DOHH2 (cell line): ENCODE measurements around the gene FERMT1.

Experiments
- H3F3A ChIP-seq: fragments of 200-600 bp; sonication (generic), shearing (Covaris generic); 2 replicates; pipeline ENCODE4 v1.6.0; 2016; ENCODE audit warnings: antibody characterized with exemption, mild to moderate bottlenecking; ENCODE audit not compliant: control insufficient read depth, insufficient read depth
- H3K27ac ChIP-seq: fragments of 200-600 bp; sonication (generic); 2 replicates; pipeline ENCODE4 v1.5.1; 2014; ENCODE audit warnings: low read depth, mild to moderate bottlenecking, low read length, moderate library complexity
- H3K27me3 ChIP-seq: fragments of 200-600 bp; sonication (generic); 2 replicates; pipeline ENCODE4 v1.6.1; 2014; ENCODE audit warnings: mild to moderate bottlenecking, low read length, mixed read lengths; ENCODE audit not compliant: control insufficient read depth
- H3K36me3 ChIP-seq: fragments of 200-600 bp; sonication (generic); 2 replicates; pipeline ENCODE4 v1.6.1; 2014; ENCODE audit warnings: mild to moderate bottlenecking, low read length, moderate library complexity, mixed read lengths; ENCODE audit not compliant: control insufficient read depth
- H3K4me1 ChIP-seq: fragments of 200-600 bp; sonication (generic); 2 replicates; pipeline ENCODE4 v1.6.1; 2014; ENCODE audit warnings: mild to moderate bottlenecking, low read length, mixed read lengths; ENCODE audit not compliant: control insufficient read depth
- H3K4me2 ChIP-seq: fragments of 200-600 bp; sonication (generic); 2 replicates; pipeline ENCODE4 v1.6.0; 2014; ENCODE audit warnings: mild to moderate bottlenecking, low read length, moderate library complexity
- H3K4me3 ChIP-seq: fragments of 200-600 bp; sonication (generic); 2 replicates; pipeline ENCODE4 v1.5.1; 2014; ENCODE audit warnings: mild to moderate bottlenecking, low read length, mixed read lengths
- H3K79me2 ChIP-seq: fragments of 200-600 bp; sonication (generic); 2 replicates; pipeline ENCODE4 v1.6.1; 2014; ENCODE audit warnings: mild to moderate bottlenecking, low read length, mixed read lengths; ENCODE audit not compliant: control insufficient read depth
- H3K9me2 ChIP-seq: fragments of 200-600 bp; sonication (generic); replicated peaks from 2 replicates; pipeline ENCODE4 v1.6.1; 2014; ENCODE audit warnings: mild to moderate bottlenecking, low read length, mixed read lengths; ENCODE audit not compliant: control insufficient read depth
- H3K9me3 ChIP-seq: fragments of 200-600 bp; sonication (generic); 2 replicates; pipeline ENCODE4 v1.6.1; 2014; ENCODE audit warnings: antibody characterized with exemption, low read length, mixed read lengths; ENCODE audit not compliant: control insufficient read depth, insufficient read depth
- H4K20me1 ChIP-seq: fragments of 200-600 bp; sonication (generic); 2 replicates; pipeline ENCODE4 v1.6.0; 2014; ENCODE audit warnings: low read depth, mild to moderate bottlenecking, antibody characterized with exemption, low read length, moderate library complexity; ENCODE audit not compliant: control insufficient read depth, insufficient read depth
- EZH2phosphoT487 ChIP-seq: fragments of 200-600 bp; sonication (generic); IDR thresholded peaks from 2 replicates; pipeline ENCODE4 v1.6.1; 2017; ENCODE audit warnings: borderline replicate concordance, mild to moderate bottlenecking, antibody characterized with exemption, low read length, moderate library complexity, mixed read lengths
- TF ChIP-seq, protein P1 (sequence below): fragments of 200-600 bp; sonication (generic); IDR thresholded peaks from one replicate; pipeline ENCODE4 v1.5.1; 2014; ENCODE audit warnings: antibody characterized with exemption, mild to moderate bottlenecking, low read depth, low read length; ENCODE audit not compliant: poor library complexity, severe bottlenecking

The FERMT1 gene

DNA sequence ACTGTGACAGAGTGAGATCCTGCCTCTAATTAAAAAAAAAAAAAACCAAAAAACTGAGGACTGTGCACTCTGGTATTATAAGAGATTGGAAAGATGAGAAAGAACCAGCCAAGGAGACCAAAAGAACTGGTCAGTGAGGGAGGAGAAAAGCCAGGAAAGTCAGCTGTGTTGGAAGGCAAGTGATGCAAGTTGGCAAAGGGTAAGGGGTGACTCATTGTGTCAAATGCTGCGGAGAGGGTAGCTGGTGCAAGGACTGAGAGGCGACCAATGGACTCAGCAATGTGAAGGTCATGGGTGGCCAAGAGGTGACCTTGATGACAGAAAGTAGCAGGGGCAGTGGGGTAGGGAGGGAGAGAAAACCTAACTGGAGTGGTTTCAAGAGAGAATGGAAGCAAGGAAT lies 41.6 kb downstream of the FERMT1 start:
- TF ChIP-seq, protein P1, sequence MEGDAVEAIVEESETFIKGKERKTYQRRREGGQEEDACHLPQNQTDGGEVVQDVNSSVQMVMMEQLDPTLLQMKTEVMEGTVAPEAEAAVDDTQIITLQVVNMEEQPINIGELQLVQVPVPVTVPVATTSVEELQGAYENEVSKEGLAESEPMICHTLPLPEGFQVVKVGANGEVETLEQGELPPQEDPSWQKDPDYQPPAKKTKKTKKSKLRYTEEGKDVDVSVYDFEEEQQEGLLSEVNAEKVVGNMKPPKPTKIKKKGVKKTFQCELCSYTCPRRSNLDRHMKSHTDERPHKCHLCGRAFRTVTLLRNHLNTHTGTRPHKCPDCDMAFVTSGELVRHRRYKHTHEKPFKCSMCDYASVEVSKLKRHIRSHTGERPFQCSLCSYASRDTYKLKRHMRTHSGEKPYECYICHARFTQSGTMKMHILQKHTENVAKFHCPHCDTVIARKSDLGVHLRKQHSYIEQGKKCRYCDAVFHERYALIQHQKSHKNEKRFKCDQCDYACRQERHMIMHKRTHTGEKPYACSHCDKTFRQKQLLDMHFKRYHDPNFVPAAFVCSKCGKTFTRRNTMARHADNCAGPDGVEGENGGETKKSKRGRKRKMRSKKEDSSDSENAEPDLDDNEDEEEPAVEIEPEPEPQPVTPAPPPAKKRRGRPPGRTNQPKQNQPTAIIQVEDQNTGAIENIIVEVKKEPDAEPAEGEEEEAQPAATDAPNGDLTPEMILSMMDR, result no peak
- no peak for TF ChIP-seq EZH2phosphoT487
- H3K4me2 ChIP-seq, result no peak overlapping the region
- no peaks in the 10 kb centered on the region for H3K9me3 ChIP-seq
- no peaks in the 10 kb centered on the region for H3K9me2 ChIP-seq
- H3K27me3 ChIP-seq, result peaks cover 13% of the 10 kb centered on the region; the same call in 1 of the 2 replicates
- no peak overlapping the region for H3K4me3 ChIP-seq
- H3K79me2 ChIP-seq, result no peaks in the 10 kb centered on the region
- no peaks in the 10 kb centered on the region for H3K4me1 ChIP-seq
- no peaks in the 10 kb centered on the region for H3F3A ChIP-seq
- H4K20me1 ChIP-seq, result no peaks in the 10 kb centered on the region
- H3K36me3 ChIP-seq, result no peaks in the 10 kb centered on the region
- no peak overlapping the region for H3K27ac ChIP-seq

- no peak overlapping the region for H3K27ac ChIP-seq
- H3K9me3 ChIP-seq, result no peaks in the 10 kb centered on the region
- TF ChIP-seq, protein P1, result no peak
- TF ChIP-seq EZH2phosphoT487, result no peak
- H3K4me2 ChIP-seq, result no peak overlapping the region
- H3K79me2 ChIP-seq, result no peaks in the 10 kb centered on the region
- H3K9me2 ChIP-seq, result no peaks in the 10 kb centered on the region
- H3K27me3 ChIP-seq, result peaks cover 13% of the 10 kb centered on the region
- no peak overlapping the region for H3K4me3 ChIP-seq
- no peaks in the 10 kb centered on the region for H3K36me3 ChIP-seq
- H3F3A ChIP-seq, result no peaks in the 10 kb centered on the region
- no peaks in the 10 kb centered on the region for H4K20me1 ChIP-seq
- no peaks in the 10 kb centered on the region for H3K4me1 ChIP-seq
Measured at GRCh38 chr20:6079016-6079415, 43.8 kb downstream of the FERMT1 start.

DNA sequence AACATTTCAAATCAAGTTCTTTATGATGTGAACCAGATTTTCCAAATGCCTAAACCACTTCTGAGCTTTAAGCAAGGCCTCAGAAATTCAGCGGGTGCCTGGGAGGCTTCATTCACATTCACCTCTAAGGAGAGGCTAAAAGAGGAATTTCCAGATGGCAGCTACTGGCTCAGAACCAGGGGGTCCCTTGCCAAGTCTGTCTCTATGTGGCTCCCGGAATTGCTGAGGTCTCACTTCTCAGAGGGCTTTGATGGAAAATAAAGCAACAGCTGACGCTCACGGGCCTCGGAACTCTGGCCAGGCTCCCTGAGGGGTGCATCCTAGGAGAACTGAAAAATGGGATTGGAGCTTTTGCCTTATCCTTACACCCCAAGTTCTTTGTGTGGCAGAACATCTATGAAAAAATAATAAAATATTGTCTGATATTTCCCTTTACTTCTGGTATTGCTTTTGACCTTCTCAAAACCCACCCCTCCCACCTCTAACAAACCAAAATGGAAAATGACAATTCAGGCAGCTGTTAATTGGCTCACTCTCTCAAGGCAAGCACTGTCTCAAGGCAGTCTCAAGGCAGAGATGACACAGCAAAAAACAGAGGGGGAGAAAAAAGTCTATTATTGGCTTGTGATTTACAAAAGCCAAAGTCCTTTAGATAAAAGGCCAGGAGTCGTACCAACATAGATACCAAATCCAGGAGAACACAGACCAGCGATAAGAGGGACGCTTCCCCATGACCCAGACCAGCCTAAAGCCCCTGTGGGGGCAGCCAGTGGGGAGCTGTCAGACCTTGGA lies 47.2 kb downstream of the FERMT1 start:
- peaks cover 13% of the 10 kb centered on the region for H3K27me3 ChIP-seq
- H3K9me2 ChIP-seq, result no peaks in the 10 kb centered on the region
- no peaks in the 10 kb centered on the region for H3K79me2 ChIP-seq
- H3K27ac ChIP-seq, result no peak overlapping the region
- no peak overlapping the region for H3K4me2 ChIP-seq
- no peaks in the 10 kb centered on the region for H4K20me1 ChIP-seq
- H3K4me3 ChIP-seq, result no peak overlapping the region
- H3K9me3 ChIP-seq, result no peaks in the 10 kb centered on the region
- H3F3A ChIP-seq, result no peaks in the 10 kb centered on the region
- H3K4me1 ChIP-seq, result no peaks in the 10 kb centered on the region
- H3K36me3 ChIP-seq, result no peaks in the 10 kb centered on the region
- TF ChIP-seq, protein P1, result no peak
- TF ChIP-seq EZH2phosphoT487, result no peak
